Small intestine (tissue), 7 donors: ENCODE results near the gene ATP6V1E1. TPM values are rescaled to one million over a fixed set of nuclear protein-coding genes. Genes with fewer than 3 reads are reported as not detected.

Experiments
- DNase-seq, 2 donors: peaks; one replicate each; pipeline versions ENCODE4 v3.0.0 to v3.0.0-alpha.2; 2013
- FAIRE-seq: peaks from 2 replicates; lab custom pipeline; 2012; peaks lifted over from hg19 to GRCh38; lab: Jason Lieb, UNC
- H3K27ac ChIP-seq, 3 donors: one replicate each; pipeline ENCODE4 v1.5.1; 2013; ENCODE audit warnings: low read length in 2 of 3, mild to moderate bottlenecking in 2 of 3, control low read depth in 1 of 3, inconsistent platforms in 1 of 3, low read depth in 1 of 3, moderate library complexity in 1 of 3
- H3K27me3 ChIP-seq, 3 donors: one replicate each; pipeline ENCODE4 v1.6.1; 2013; ENCODE audit warnings: low read length in 3 of 3, inconsistent platforms in 1 of 3; ENCODE audit not compliant: control insufficient read depth in 3 of 3, insufficient read depth in 3 of 3
- H3K36me3 ChIP-seq, 3 donors: one replicate each; pipeline ENCODE4 v1.6.1; 2013; ENCODE audit warnings: low read length in 3 of 3, inconsistent platforms in 1 of 3, low read depth in 1 of 3, mild to moderate bottlenecking in 1 of 3, moderate library complexity in 1 of 3; ENCODE audit not compliant: control insufficient read depth in 3 of 3, insufficient read depth in 2 of 3
- H3K4me1 ChIP-seq, 3 donors: one replicate each; pipeline ENCODE4 v1.6.1; 2013; ENCODE audit warnings: low read length in 2 of 3, inconsistent platforms in 1 of 3, low read depth in 1 of 3, mild to moderate bottlenecking in 1 of 3, moderate library complexity in 1 of 3; ENCODE audit not compliant: control insufficient read depth in 3 of 3, insufficient read depth in 2 of 3
- H3K4me3 ChIP-seq, 3 donors: one replicate each; pipeline ENCODE4 v1.5.1; 2013; ENCODE audit warnings: low read length in 3 of 3, control low read depth in 1 of 3, inconsistent platforms in 1 of 3, low read depth in 1 of 3, mild to moderate bottlenecking in 1 of 3, moderate library complexity in 1 of 3
- H3K9me3 ChIP-seq, 2 donors: one replicate each; pipeline ENCODE4 v1.6.1; 2013; ENCODE audit warnings: low read depth in 1 of 2, low read length in 1 of 2; ENCODE audit not compliant: control insufficient read depth in 2 of 2, insufficient read depth in 1 of 2
- WGBS, 3 donors: extraction: QIAGEN DNeasy Blood & Tissue Kit; methylation state at CpG; one replicate each; pipeline ENCODE4 v1.1.7; 2013; 5-methylcytosine and 5-hydroxymethylcytosine counted together
- polyA plus RNA-seq, 4 donors: library from polyadenylated mRNA; stranded (reverse) in 3 of 4; unstranded in 1 of 4; fragments of 200-250 nt in 3 of 4; fragments of 120-200 nt in 1 of 4; gene quantifications; one replicate each; pipeline versions ENCODE4 v1.2.1 to v1.2.3, GENCODE V29; 2013
- donor health status: healthy with polysubstance abuse.
- donor health status: control.
- donor health status: control.
- donor health status: Bipolar disorder and iron deficiency.
- donor health status: healthy.

Gene ATP6V1E1
- polyA plus RNA-seq, 4 donors: 92.4 to 131 (median 104) TPM

GRCh38 chr22:17587629-17588028 is 40.9 kb downstream of the ATP6V1E1 start:
- no peak overlapping the region for H3K4me3 ChIP-seq
- no peaks in the 10 kb centered on the region for H3K27me3 ChIP-seq
- peaks cover 7 to 15% (median 9%) of the 10 kb centered on the region in 3 donors for H3K36me3 ChIP-seq
- H3K27ac ChIP-seq: no peak overlapping the region
- no peaks in the 10 kb centered on the region for H3K4me1 ChIP-seq
- no peak for FAIRE-seq
- H3K9me3 ChIP-seq: no peaks in the 10 kb centered on the region
- 88 to 94% (median 88%) methylated on average over 12 to 14 of the region's 14 CpGs for WGBS, 3 donors
- no peak for DNase-seq

GRCh38 chr22:17586831-17587440 is 41.6 kb downstream of the ATP6V1E1 start:
- FAIRE-seq: no peak
- no peak for DNase-seq
- Histone ChIP-seq H3K27me3 (no peaks in the 10 kb centered on the region), H3K27ac (no peak overlapping the region), H3K4me1 (no peaks in the 10 kb centered on the region), H3K4me3 (no peak overlapping the region), H3K9me3 (no peaks in the 10 kb centered on the region), H3K36me3 (peaks cover 6 to 8% (median 7%) of the 10 kb centered on the region in 3 donors)
- WGBS, 3 donors: 85 to 89% (median 89%) methylated on average over 14 of the region's 14 CpGs

GRCh38 chr22:17583151-17583550 is 45.4 kb downstream of the ATP6V1E1 start:
- Histone ChIP-seq H3K9me3 (no peaks in the 10 kb centered on the region), H3K4me3 (no peak overlapping the region), H3K27ac (no peak overlapping the region), H3K36me3 (no peaks in the 10 kb centered on the region), H3K4me1 (no peaks in the 10 kb centered on the region), H3K27me3 (no peaks in the 10 kb centered on the region)
- no peak for FAIRE-seq
- no peak for DNase-seq
- 85 to 91% (median 90%) methylated on average over 10 of the region's 10 CpGs for WGBS, 3 donors

GRCh38 chr22:17581631-17582030 is 46.9 kb downstream of the ATP6V1E1 start:
- 78 to 88% (median 79%) methylated on average over 17 of the region's 17 CpGs for WGBS, 3 donors
- DNase-seq: no peak
- no peak overlapping the region for H3K4me3 ChIP-seq
- H3K9me3 ChIP-seq: no peaks in the 10 kb centered on the region
- no peaks in the 10 kb centered on the region for H3K27me3 ChIP-seq
- no peak for FAIRE-seq
- no peaks in the 10 kb centered on the region for H3K36me3 ChIP-seq
- H3K27ac ChIP-seq: no peak overlapping the region
- H3K4me1 ChIP-seq: no peaks in the 10 kb centered on the region

GRCh38 chr22:17581056-17581455 is 47.5 kb downstream of the ATP6V1E1 start:
- H3K4me1 ChIP-seq: no peaks in the 10 kb centered on the region
- no peaks in the 10 kb centered on the region for H3K36me3 ChIP-seq
- WGBS, 3 donors: 76 to 87% (median 84%) methylated on average over 21 of the region's 21 CpGs
- no peak overlapping the region for H3K27ac ChIP-seq
- FAIRE-seq: no peak
- H3K4me3 ChIP-seq: no peak overlapping the region
- no peaks in the 10 kb centered on the region for H3K27me3 ChIP-seq
- DNase-seq: no peak
- H3K9me3 ChIP-seq: no peaks in the 10 kb centered on the region

GRCh38 chr22:17580441-17581031 is 48.0 kb downstream of the ATP6V1E1 start:
- Histone ChIP-seq H3K9me3 (no peaks in the 10 kb centered on the region), H3K4me3 (no peak overlapping the region), H3K4me1 (no peaks in the 10 kb centered on the region), H3K27me3 (no peaks in the 10 kb centered on the region), H3K27ac (no peak overlapping the region), H3K36me3 (no peaks in the 10 kb centered on the region)
- DNase-seq: no peak
- 44 to 64% (median 56%) methylated on average over 14 to 15 of the region's 15 CpGs for WGBS, 3 donors
- FAIRE-seq: no peak

- no peaks in the 10 kb centered on the region for H3K4me1 ChIP-seq
- no peaks in the 10 kb centered on the region for H3K36me3 ChIP-seq
- H3K27ac ChIP-seq: no peak overlapping the region
- WGBS, 3 donors: 44 to 74% (median 54%) methylated on average over 14 of the region's 14 CpGs
- peak in 1 of 2 donors; percentile 23 for DNase-seq
- no peak for FAIRE-seq
- no peak overlapping the region for H3K4me3 ChIP-seq
- H3K27me3 ChIP-seq: no peaks in the 10 kb centered on the region
- no peaks in the 10 kb centered on the region for H3K9me3 ChIP-seq
Measured at GRCh38 chr22:17579535-17579981, 49.0 kb downstream of the ATP6V1E1 start.

- Histone ChIP-seq H3K27ac (no peak overlapping the region), H3K36me3 (no peaks in the 10 kb centered on the region), H3K4me1 (no peaks in the 10 kb centered on the region), H3K9me3 (no peaks in the 10 kb centered on the region), H3K4me3 (no peak overlapping the region), H3K27me3 (no peaks in the 10 kb centered on the region)
- WGBS, 3 donors: 69 to 75% (median 70%) methylated on average over 11 of the region's 11 CpGs
- no peak for FAIRE-seq
- no peak for DNase-seq
Measured at GRCh38 chr22:17578136-17578754, 50.3 kb downstream of the ATP6V1E1 start.
